ENCODE measurements around the gene PCNA. TPM values are rescaled to one million over a fixed set of nuclear protein-coding genes. Genes with fewer than 3 reads are reported as not detected.
A peak's percentile ranks its signal among the peaks of the same experiment; 100 is the strongest.

Gene PCNA
- total RNA-seq, 6 donors from 2014 or later: 15.5 to 55.9 (median 42.3) TPM

GRCh38 chr20:5088688-5089087 is 31.1 kb downstream of the PCNA start:
- H3K4me3 ChIP-seq: no peak overlapping the region
- peaks cover 5 to 19% (median 12%) of the 10 kb centered on the region in 4 donors for H3K4me1 ChIP-seq
- H3K9me3 ChIP-seq: no peaks in the 10 kb centered on the region
- ATAC-seq (ENCODE audit: low FRiP score in 2 of 2) (no peak), DNase-seq (no peak)
- no peaks in the 10 kb centered on the region for H3K36me3 ChIP-seq
- no peak for TF ChIP-seq EP300 (IDR thresholded peaks at IDR 0.05)
- TF ChIP-seq POLR2AphosphoS5 (IDR thresholded peaks at IDR 0.05): no peak
- no peak for TF ChIP-seq POLR2A (IDR thresholded peaks at IDR 0.05)
- TF ChIP-seq CTCF (IDR thresholded peaks at IDR 0.05): no peak
- H3K27me3 ChIP-seq: no peaks in the 10 kb centered on the region
- no peak overlapping the region for H3K27ac ChIP-seq
- 88 to 92% methylated on average over 3 of the region's 3 CpGs for WGBS, 2 donors

GRCh38 chr20:5085380-5085779 is 34.4 kb downstream of the PCNA start:
- WGBS, 2 donors: 81 to 82% methylated on average over 4 of the region's 4 CpGs
- ATAC-seq (ENCODE audit: low FRiP score in 2 of 2) (no peak), DNase-seq (peak in 1 of 2 donors; percentile 67)
- peak overlapping the region in 3 of 4 donors; percentile 28 to 77 (median 54) for H3K27ac ChIP-seq
- peaks cover 5 to 15% (median 9%) of the 10 kb centered on the region in 4 donors for H3K4me1 ChIP-seq
- TF ChIP-seq POLR2A (IDR thresholded peaks at IDR 0.05) (no peak), CTCF (IDR thresholded peaks at IDR 0.05) (no peak), EP300 (IDR thresholded peaks at IDR 0.05) (no peak), POLR2AphosphoS5 (IDR thresholded peaks at IDR 0.05) (no peak)
- H3K9me3 ChIP-seq: no peaks in the 10 kb centered on the region
- H3K4me3 ChIP-seq: no peak overlapping the region
- no peaks in the 10 kb centered on the region for H3K27me3 ChIP-seq
- H3K36me3 ChIP-seq: no peaks in the 10 kb centered on the region

GRCh38 chr20:5080384-5080877 is 39.3 kb downstream of the PCNA start:
- H3K4me1 ChIP-seq: peaks cover 14 to 25% (median 19%) of the 10 kb centered on the region in 4 donors
- ATAC-seq (ENCODE audit: low FRiP score in 2 of 2) (peak; percentile 84 to 89), DNase-seq (peak in 1 of 2 donors; percentile 87)
- H3K36me3 ChIP-seq: no peaks in the 10 kb centered on the region
- WGBS, 2 donors: 66 to 77% methylated on average over 10 of the region's 10 CpGs
- no peak overlapping the region for H3K4me3 ChIP-seq
- TF ChIP-seq CTCF (IDR thresholded peaks at IDR 0.05) (no peak), POLR2A (IDR thresholded peaks at IDR 0.05) (peak in 1 of 4 donors; percentile 32), POLR2AphosphoS5 (IDR thresholded peaks at IDR 0.05) (peak; percentile 51 to 52), EP300 (IDR thresholded peaks at IDR 0.05) (no peak)
- H3K9me3 ChIP-seq: no peaks in the 10 kb centered on the region
- peak overlapping the region; percentile 78 to 91 (median 86) for H3K27ac ChIP-seq
- H3K27me3 ChIP-seq: no peaks in the 10 kb centered on the region

GRCh38 chr20:5078399-5078958 is 41.3 kb downstream of the PCNA start:
- Histone ChIP-seq H3K36me3 (no peaks in the 10 kb centered on the region), H3K9me3 (no peaks in the 10 kb centered on the region), H3K4me1 (peaks cover 19 to 29% (median 25%) of the 10 kb centered on the region in 4 donors), H3K27ac (peak overlapping the region; percentile 78 to 91 (median 86)), H3K4me3 (peak overlapping the region in 3 of 4 donors; percentile 23 to 36 (median 27)), H3K27me3 (no peaks in the 10 kb centered on the region)
- DNase-seq (peak in 1 of 2 donors; percentile 93), ATAC-seq (ENCODE audit: low FRiP score in 2 of 2) (peak; percentile 92 to 93)
- TF ChIP-seq EP300 (IDR thresholded peaks at IDR 0.05) (peak in 2 of 4 donors; percentile 56 to 61), POLR2AphosphoS5 (IDR thresholded peaks at IDR 0.05) (peak; percentile 77 to 85), POLR2A (IDR thresholded peaks at IDR 0.05) (peak in 2 of 4 donors; percentile 15 to 72), CTCF (IDR thresholded peaks at IDR 0.05) (no peak)
- 17 to 25% methylated on average over 10 to 11 of the region's 11 CpGs for WGBS, 2 donors
